ENCODE data around the gene PLA2G4E.

The PLA2G4E gene

DNA sequence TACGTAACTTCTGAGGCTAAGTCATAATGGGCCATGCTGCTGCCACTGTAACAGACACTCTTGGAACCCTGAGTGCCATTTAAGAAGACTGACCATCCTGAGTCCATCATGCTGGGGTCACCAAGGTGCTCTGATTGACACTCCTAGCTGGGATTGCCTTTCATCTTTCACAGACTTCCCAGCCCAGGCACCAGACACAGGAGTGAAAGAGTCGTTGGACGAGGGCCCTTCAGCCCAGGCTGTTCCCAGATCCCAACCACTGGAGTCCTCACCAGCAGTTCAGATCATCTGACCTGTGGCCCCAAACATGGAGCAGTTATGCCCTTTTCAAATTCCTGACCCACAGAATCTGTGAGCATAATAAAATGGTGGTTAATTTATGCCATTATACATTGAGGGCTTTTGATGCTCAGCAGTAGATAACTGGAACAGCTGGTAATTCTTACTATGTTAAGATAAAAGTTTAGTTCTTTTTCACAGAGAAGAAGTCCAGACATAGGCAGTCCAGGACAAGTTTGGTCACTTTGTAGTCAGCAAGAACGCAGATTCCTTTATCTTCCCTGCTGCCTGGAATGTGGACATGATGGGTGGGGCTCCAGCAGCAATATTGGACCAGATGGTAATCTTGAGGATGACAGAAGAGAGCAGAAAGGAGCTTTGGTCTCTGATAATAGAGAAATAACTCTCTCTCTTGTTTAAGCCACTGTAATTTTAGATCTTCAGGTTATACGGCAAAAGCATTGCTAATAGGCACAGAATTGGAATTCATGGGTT is 41.2 kb downstream of the PLA2G4E start:
- TF ChIP-seq, protein P1, sequence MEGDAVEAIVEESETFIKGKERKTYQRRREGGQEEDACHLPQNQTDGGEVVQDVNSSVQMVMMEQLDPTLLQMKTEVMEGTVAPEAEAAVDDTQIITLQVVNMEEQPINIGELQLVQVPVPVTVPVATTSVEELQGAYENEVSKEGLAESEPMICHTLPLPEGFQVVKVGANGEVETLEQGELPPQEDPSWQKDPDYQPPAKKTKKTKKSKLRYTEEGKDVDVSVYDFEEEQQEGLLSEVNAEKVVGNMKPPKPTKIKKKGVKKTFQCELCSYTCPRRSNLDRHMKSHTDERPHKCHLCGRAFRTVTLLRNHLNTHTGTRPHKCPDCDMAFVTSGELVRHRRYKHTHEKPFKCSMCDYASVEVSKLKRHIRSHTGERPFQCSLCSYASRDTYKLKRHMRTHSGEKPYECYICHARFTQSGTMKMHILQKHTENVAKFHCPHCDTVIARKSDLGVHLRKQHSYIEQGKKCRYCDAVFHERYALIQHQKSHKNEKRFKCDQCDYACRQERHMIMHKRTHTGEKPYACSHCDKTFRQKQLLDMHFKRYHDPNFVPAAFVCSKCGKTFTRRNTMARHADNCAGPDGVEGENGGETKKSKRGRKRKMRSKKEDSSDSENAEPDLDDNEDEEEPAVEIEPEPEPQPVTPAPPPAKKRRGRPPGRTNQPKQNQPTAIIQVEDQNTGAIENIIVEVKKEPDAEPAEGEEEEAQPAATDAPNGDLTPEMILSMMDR (IDR thresholded peaks at IDR 0.05), result no peak
- no peak for TF ChIP-seq ZFX (IDR thresholded peaks at IDR 0.05; ENCODE audit: borderline replicate concordance)
- no peak overlapping the region for H3K27ac ChIP-seq

DNA sequence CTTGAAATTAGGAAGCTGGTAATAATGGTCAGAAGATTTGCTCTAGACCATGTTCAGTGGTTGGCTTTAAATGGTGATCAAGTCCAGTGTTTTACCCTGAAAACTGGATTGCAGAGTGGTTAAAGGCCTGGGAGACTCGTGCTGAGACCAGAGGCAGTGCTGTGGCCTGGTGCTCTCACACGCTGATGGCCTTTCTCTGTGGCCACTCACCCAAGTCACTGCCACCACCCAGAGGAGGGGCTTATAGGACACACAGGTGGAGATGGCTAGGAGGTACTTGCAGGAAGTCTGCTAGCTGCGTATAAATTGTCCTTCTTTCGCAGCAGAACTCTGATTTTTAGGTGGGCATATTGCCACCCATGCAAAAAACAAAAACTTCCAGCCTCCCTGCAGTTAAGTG is 42.3 kb downstream of the PLA2G4E start:
- no peak overlapping the region for H3K27ac ChIP-seq
- TF ChIP-seq, protein P1 (IDR thresholded peaks at IDR 0.05), result no peak
- no peak for TF ChIP-seq ZFX (IDR thresholded peaks at IDR 0.05; ENCODE audit: borderline replicate concordance)

DNA sequence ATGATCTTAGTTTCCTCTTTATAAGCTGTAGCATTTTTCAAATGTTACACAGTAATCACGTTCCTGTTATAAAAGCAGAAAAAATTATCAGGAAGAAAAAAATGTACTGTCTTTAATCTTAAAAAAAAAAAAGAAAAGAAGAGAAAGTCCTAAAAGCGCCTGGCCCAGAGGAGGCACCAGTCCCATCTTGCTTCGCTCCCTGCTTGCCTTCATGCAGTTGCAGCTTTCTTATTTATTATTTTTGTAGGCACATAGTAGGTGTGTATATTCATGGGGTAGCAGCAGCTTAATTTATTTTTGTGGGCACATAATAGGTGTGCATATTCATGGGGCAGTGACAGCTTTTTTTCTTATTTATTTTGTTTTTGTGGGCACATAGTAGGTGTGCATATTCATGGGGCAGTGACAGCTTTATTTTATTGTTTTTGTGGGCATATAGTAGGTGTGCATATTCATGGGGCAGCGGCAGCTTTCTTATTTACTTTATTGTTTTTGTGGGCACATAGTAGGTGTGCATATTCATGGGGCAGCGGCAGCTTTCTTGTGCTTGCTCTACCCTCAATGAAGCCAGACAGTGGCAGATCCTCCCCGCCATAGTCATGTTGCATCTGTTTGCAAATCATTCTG is 43.0 kb downstream of the PLA2G4E start:
- TF ChIP-seq ZFX (IDR thresholded peaks at IDR 0.05; ENCODE audit: borderline replicate concordance), result no peak
- TF ChIP-seq, protein P1 (IDR thresholded peaks at IDR 0.05), result no peak
- no peak overlapping the region for H3K27ac ChIP-seq

DNA sequence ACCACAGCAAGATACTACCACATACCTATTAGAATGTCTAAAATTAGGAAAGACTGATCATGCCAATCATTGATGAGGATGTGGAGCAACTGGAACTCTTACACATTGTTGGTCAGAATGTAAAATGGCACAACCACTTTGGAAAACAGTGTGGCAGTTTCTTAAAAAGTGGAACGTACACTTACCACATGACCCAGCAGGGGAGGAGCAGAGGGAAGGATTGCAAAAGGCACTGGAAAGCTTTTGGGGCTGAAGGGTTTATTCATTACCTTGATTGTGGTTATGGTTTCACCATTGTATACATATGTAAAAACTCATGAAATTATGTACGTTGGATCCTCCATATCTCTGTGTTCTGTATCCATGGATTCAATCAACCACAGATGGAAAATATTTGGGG is 45.2 kb downstream of the PLA2G4E start:
- H3K27ac ChIP-seq, result no peak overlapping the region
- TF ChIP-seq, protein P1 (IDR thresholded peaks at IDR 0.05), result no peak
- no peak for TF ChIP-seq ZFX (IDR thresholded peaks at IDR 0.05; ENCODE audit: borderline replicate concordance)

DNA sequence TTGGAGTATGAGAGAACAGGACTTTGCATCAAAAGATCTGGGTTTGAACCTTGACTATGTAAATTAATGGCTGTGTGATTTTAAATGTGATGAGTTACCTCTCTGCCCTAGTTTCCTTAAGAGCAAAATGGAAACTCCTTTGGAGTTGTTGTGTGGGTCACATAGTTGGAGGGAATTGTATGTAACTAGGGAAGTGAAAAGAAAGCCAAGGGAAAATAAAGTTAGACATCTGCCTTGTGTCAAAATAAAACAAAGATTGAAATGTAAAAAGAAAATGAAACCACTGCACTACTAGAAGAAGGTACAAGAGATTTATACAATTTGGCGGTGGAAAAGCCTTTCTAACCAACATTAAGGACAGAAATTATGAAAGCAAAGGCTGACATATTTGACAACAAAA is 46.8 kb downstream of the PLA2G4E start:
- H3K27ac ChIP-seq, result no peak overlapping the region
- TF ChIP-seq, protein P1 (IDR thresholded peaks at IDR 0.05), result no peak
- TF ChIP-seq ZFX (IDR thresholded peaks at IDR 0.05; ENCODE audit: borderline replicate concordance), result no peak

DNA sequence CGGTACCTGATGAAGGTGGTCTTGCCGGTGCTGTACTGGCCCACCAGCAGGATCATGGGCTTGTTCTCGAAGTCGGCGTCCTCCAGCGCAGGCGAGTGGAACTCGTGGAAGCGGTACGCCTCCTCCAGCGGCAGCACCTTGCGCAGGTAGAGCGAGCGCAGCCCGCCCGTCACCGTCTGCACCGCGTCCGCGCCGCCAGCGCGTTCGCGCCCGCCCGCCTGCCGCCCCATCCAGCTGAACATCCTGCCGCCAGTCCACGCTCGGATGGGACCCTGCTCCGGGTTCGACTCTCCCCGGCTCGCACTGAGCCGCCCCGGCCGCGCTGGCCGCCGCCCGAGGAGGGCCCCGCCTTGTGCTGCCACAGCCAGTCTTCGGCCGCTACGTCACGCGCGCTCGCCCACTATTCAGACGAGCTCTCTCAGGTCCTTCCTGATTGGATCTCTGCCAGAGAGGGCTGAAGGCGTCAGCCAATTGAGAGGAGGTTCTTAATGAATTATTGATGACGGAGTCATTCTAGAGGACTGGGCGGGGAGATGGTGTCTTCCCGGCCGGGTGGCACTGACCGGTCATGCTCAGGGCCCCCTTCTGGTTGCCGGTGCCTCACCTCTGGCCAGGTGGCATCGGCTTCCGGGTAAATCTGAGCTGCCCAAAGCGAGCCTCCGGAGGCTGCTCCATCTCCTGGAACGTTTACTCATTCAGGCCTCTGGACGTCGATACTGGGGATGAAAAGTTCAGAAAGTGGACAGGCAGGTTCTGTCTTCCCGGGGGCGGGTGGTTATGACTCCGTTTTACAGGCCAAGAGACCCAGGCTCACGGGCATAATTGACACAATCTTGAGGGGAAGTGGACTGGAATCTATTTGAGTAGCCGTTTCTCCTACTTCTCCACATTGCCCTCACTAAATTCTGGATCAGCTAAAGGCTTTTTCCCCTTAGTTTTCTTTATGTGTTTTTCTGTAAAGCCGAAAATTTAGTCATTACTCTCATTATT is 48.3 kb downstream of the PLA2G4E start, which contains the start of gene EHD4:
Gene EHD4, minus strand, starts transcription at position 305 of the 990 bp plus-strand sequence. Its CDS starts 63 bp downstream, at position 242.
- TF ChIP-seq ZFX (IDR thresholded peaks at IDR 0.05; ENCODE audit: borderline replicate concordance), result no peak
- TF ChIP-seq, protein P1 (IDR thresholded peaks at IDR 0.05), result peak; percentile 59
- H3K27ac ChIP-seq, result peak within 1 kb of the TSS; percentile 77

Data from 22Rv1 (cell line).